ENCODE results near the gene ROBO2. TPM values are rescaled to one million over a fixed set of nuclear protein-coding genes. Genes with fewer than 3 reads are reported as not detected.

Gene ROBO2
- total and polyA plus RNA-seq, 8 donors = 0.65 to 4.3 (median 1.6) TPM

- WGBS, 2 donors = 53 to 65% methylated on average over 2 of the region's 2 CpGs
- no peak for FAIRE-seq
Observed at GRCh38 chr3:77693147-77693546, 653.2 kb downstream of the ROBO2 start.

DNA sequence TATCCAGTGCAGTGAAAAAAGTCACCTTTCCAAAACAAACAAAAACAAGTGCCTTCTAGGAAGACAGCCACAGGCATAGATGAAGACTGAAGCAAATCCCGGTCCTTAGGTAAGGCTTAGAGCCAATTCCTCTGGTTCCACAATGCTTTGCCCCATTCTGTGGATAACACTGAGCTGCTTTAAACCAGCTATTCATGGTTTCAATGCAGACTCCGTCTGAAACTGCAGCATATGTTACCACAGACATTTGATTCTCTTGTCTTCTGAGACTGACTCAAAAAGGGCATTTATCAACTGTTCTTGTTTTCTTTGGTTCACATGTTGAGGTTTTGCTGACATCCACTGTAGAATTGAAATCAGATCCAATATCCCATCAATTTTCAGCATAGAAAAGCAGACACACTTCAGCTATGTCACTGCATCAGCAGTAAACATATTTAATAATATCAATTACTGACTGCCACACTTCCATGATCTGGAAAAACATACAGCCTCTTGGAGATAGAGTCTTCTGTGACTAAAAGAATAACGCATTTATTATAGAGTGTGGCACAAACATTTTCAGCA is 659.3 kb downstream of the ROBO2 start:
- Histone ChIP-seq H3K27ac (no peak overlapping the region), H3K4me3 (no peak overlapping the region), H3K4me1 (no peaks in the 10 kb centered on the region), H3K9me3 (no peaks in the 10 kb centered on the region), H3K27me3 (no peaks in the 10 kb centered on the region), H3K36me3 (no peaks in the 10 kb centered on the region)
- WGBS, 2 donors = 47 to 50% methylated on average over 3 of the region's 3 CpGs
- DNase-seq = no peak
- no peak for FAIRE-seq
- TF ChIP-seq, protein P1, sequence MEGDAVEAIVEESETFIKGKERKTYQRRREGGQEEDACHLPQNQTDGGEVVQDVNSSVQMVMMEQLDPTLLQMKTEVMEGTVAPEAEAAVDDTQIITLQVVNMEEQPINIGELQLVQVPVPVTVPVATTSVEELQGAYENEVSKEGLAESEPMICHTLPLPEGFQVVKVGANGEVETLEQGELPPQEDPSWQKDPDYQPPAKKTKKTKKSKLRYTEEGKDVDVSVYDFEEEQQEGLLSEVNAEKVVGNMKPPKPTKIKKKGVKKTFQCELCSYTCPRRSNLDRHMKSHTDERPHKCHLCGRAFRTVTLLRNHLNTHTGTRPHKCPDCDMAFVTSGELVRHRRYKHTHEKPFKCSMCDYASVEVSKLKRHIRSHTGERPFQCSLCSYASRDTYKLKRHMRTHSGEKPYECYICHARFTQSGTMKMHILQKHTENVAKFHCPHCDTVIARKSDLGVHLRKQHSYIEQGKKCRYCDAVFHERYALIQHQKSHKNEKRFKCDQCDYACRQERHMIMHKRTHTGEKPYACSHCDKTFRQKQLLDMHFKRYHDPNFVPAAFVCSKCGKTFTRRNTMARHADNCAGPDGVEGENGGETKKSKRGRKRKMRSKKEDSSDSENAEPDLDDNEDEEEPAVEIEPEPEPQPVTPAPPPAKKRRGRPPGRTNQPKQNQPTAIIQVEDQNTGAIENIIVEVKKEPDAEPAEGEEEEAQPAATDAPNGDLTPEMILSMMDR (IDR thresholded peaks at IDR 0.05) = no peak
- ATAC-seq = no peak
- intact Hi-C loops (cut with DNase I) = no loop called here

More at GRCh38 chr3:77693147-77693546, 653.2 kb downstream of the ROBO2 start:
- intact Hi-C loops (cut with DNase I) = no loop called here
- H3K36me3 ChIP-seq = no peaks in the 10 kb centered on the region
- ATAC-seq (no peak), DNase-seq (no peak)
- H3K9me3 ChIP-seq = no peaks in the 10 kb centered on the region
- no peak overlapping the region for H3K27ac ChIP-seq
- no peaks in the 10 kb centered on the region for H3K4me1 ChIP-seq
- H3K4me3 ChIP-seq = no peak overlapping the region
- TF ChIP-seq, protein P1 (IDR thresholded peaks at IDR 0.05) = no peak
- no peaks in the 10 kb centered on the region for H3K27me3 ChIP-seq

All from pancreas (tissue), 10 donors.